Vagina (tissue), 2 donors: ENCODE results near the gene UGT2A2. TPM values are rescaled to one million over a fixed set of nuclear protein-coding genes. Genes with fewer than 3 reads are reported as not detected.

ENCODE experiments used
- DNase-seq, 2 donors: peaks; one replicate each; pipeline ENCODE4 v3.0.0-alpha.2; 2017; ENCODE audit errors: extremely low spot score in 2 of 2
- H3K27ac ChIP-seq: fragments of 200-600 bp; sonication (generic); one replicate; pipeline ENCODE4 v1.5.1; 2019
- H3K27me3 ChIP-seq: fragments of 200-600 bp; sonication (generic); one replicate; pipeline ENCODE4 v1.5.1; 2019
- H3K36me3 ChIP-seq, 2 donors: fragments of 200-600 bp; sonication (generic); one replicate each; pipeline ENCODE4 v1.5.1; 2017 to 2019
- H3K4me1 ChIP-seq: fragments of 200-600 bp; sonication (generic); one replicate; pipeline ENCODE4 v1.5.1; 2019
- H3K4me3 ChIP-seq, 2 donors: fragments of 200-600 bp; sonication (generic); 1 replicate in 1 of 2; 2 replicates in 1 of 2; pipeline ENCODE4 v1.5.1; 2016 to 2019
- H3K9me3 ChIP-seq: fragments of 200-600 bp; sonication (generic); one replicate; pipeline ENCODE4 v1.5.1; 2019
- CTCF ChIP-seq, 3 experiments: fragments of 450-650 bp in 2 of 3; fragments of 200-600 bp in 1 of 3; sonication (generic) in 1 of 3; IDR thresholded peaks; one replicate each; pipeline ENCODE4 v1.5.1; 2017 to 2019; ENCODE audit warnings: antibody characterized with exemption in 3 of 3, mild to moderate bottlenecking in 2 of 3, moderate library complexity in 2 of 3
- POLR2A ChIP-seq, 2 donors: fragments of 450-650 bp; IDR thresholded peaks; one replicate each; pipeline ENCODE4 v1.6.1; 2017; ENCODE audit warnings: antibody characterized with exemption in 2 of 2, mild to moderate bottlenecking in 2 of 2, moderate library complexity in 2 of 2
- POLR2AphosphoS5 ChIP-seq, 2 donors: sonication (generic); formaldehyde crosslinking; IDR thresholded peaks; one replicate each; pipeline ENCODE4 v1.9.0; 2017; ENCODE audit warnings: antibody characterized with exemption in 2 of 2, mild to moderate bottlenecking in 2 of 2, low read depth in 1 of 2; ENCODE audit not compliant: insufficient read depth in 1 of 2
- intact Hi-C: fragments of 100-400 bp; cut with DNase I; formaldehyde crosslinking; loops from one replicate; pipeline ENCODE4 v1.15.1; 2023
- total RNA-seq: library from RNA; depleted of rRNA; stranded (reverse); fragments of >200 nt; gene quantifications from one replicate; pipeline ENCODE4 v1.2.3, GENCODE V29; 2016

UGT2A2 gene
- total RNA-seq, 1 donor from 2014 or later = not detected

- Histone ChIP-seq H3K27ac (no peak overlapping the region), H3K9me3 (no peaks in the 10 kb centered on the region), H3K27me3 (no peaks in the 10 kb centered on the region), H3K4me3 (no peak overlapping the region), H3K4me1 (no peaks in the 10 kb centered on the region), H3K36me3 (no peaks in the 10 kb centered on the region)
- no peak for TF ChIP-seq POLR2AphosphoS5 (IDR thresholded peaks at IDR 0.05; ENCODE audit: insufficient read depth in 1 of 2, low read depth in 1 of 2)
- no peak for TF ChIP-seq CTCF (IDR thresholded peaks at IDR 0.05)
- no peak for TF ChIP-seq POLR2A (IDR thresholded peaks at IDR 0.05)
- DNase-seq = no peak
- intact Hi-C loops = no loop called here
These were observed 55.9 kb downstream of the UGT2A2 start for GRCh38 chr4:69583543-69583942.

GRCh38 chr4:69577245-69577644 lies 62.2 kb downstream of the UGT2A2 start:
- Histone ChIP-seq H3K4me1 (no peaks in the 10 kb centered on the region), H3K27ac (no peak overlapping the region), H3K36me3 (no peaks in the 10 kb centered on the region), H3K4me3 (no peak overlapping the region), H3K27me3 (no peaks in the 10 kb centered on the region), H3K9me3 (no peaks in the 10 kb centered on the region)
- TF ChIP-seq POLR2AphosphoS5 (IDR thresholded peaks at IDR 0.05; ENCODE audit: insufficient read depth in 1 of 2, low read depth in 1 of 2) (no peak), POLR2A (IDR thresholded peaks at IDR 0.05) (no peak), CTCF (IDR thresholded peaks at IDR 0.05) (no peak)
- intact Hi-C loops = no loop called here
- DNase-seq = no peak

GRCh38 chr4:69576251-69576877 lies 63.1 kb downstream of the UGT2A2 start:
- Histone ChIP-seq H3K9me3 (no peaks in the 10 kb centered on the region), H3K36me3 (no peaks in the 10 kb centered on the region), H3K4me1 (no peaks in the 10 kb centered on the region), H3K4me3 (no peak overlapping the region), H3K27me3 (no peaks in the 10 kb centered on the region), H3K27ac (no peak overlapping the region)
- no peak for DNase-seq
- intact Hi-C loops = no loop called here
- TF ChIP-seq POLR2A (IDR thresholded peaks at IDR 0.05) (no peak), CTCF (IDR thresholded peaks at IDR 0.05) (no peak), POLR2AphosphoS5 (IDR thresholded peaks at IDR 0.05; ENCODE audit: insufficient read depth in 1 of 2, low read depth in 1 of 2) (no peak)

- intact Hi-C loops = no loop called here
- TF ChIP-seq POLR2AphosphoS5 (IDR thresholded peaks at IDR 0.05; ENCODE audit: insufficient read depth in 1 of 2, low read depth in 1 of 2) = no peak
- TF ChIP-seq POLR2A (IDR thresholded peaks at IDR 0.05) = no peak
These were observed 70.7 kb downstream of the UGT2A2 start for GRCh38 chr4:69568787-69569186.

GRCh38 chr4:69563424-69563823 lies 76.0 kb downstream of the UGT2A2 start:
- intact Hi-C loops = no loop called here
- no peaks in the 10 kb centered on the region for H3K27me3 ChIP-seq
- TF ChIP-seq CTCF (IDR thresholded peaks at IDR 0.05) (no peak), POLR2A (IDR thresholded peaks at IDR 0.05) (no peak), POLR2AphosphoS5 (IDR thresholded peaks at IDR 0.05; ENCODE audit: insufficient read depth in 1 of 2, low read depth in 1 of 2) (no peak)
- DNase-seq = no peak
- H3K27ac ChIP-seq = no peak overlapping the region
- H3K9me3 ChIP-seq = no peaks in the 10 kb centered on the region
- no peaks in the 10 kb centered on the region for H3K4me1 ChIP-seq
- no peak overlapping the region for H3K4me3 ChIP-seq
- no peaks in the 10 kb centered on the region for H3K36me3 ChIP-seq

More at GRCh38 chr4:69568787-69569186, 70.7 kb downstream of the UGT2A2 start:
- H3K4me1 ChIP-seq = no peaks in the 10 kb centered on the region
- H3K4me3 ChIP-seq = no peak overlapping the region
- H3K27me3 ChIP-seq = no peaks in the 10 kb centered on the region
- H3K9me3 ChIP-seq = no peaks in the 10 kb centered on the region
- DNase-seq = no peak
- no peak overlapping the region for H3K27ac ChIP-seq
- no peaks in the 10 kb centered on the region for H3K36me3 ChIP-seq
